Subcutaneous abdominal adipose tissue (tissue), 5 donors: ENCODE results near the gene F2R.
"Not testable (repeated sequence)": the region's sequence is repeated elsewhere in the genome, so short reads cannot be mapped to it uniquely, and the experiment has no call there.

Experiments used
- H3K27ac ChIP-seq: one replicate; pipeline ENCODE4 v1.7.0; 2013; ENCODE audit warnings: low read depth, mild to moderate bottlenecking, inconsistent platforms, low read length, moderate library complexity
- H3K27me3 ChIP-seq, 5 donors: one replicate each; pipeline ENCODE4 v1.7.0; 2013; ENCODE audit warnings: low read length in 5 of 5, inconsistent platforms in 1 of 5; ENCODE audit not compliant: control insufficient read depth in 5 of 5, insufficient read depth in 4 of 5
- H3K36me3 ChIP-seq, 5 donors: one replicate each; pipeline ENCODE4 v1.7.0; 2013; ENCODE audit warnings: low read length in 5 of 5; ENCODE audit not compliant: control insufficient read depth in 5 of 5, insufficient read depth in 5 of 5
- H3K4me1 ChIP-seq, 5 donors: one replicate each; pipeline ENCODE4 v1.7.0; 2013; ENCODE audit warnings: low read length in 5 of 5, mild to moderate bottlenecking in 3 of 5, moderate library complexity in 1 of 5; ENCODE audit not compliant: control insufficient read depth in 5 of 5, insufficient read depth in 5 of 5
- H3K4me3 ChIP-seq, 5 donors: one replicate each; pipeline ENCODE4 v1.7.0; 2013; ENCODE audit warnings: low read length in 5 of 5, low read depth in 1 of 5
- H3K9ac ChIP-seq, 5 donors: one replicate each; pipeline ENCODE4 v1.7.0; 2013; ENCODE audit warnings: low read length in 5 of 5, mild to moderate bottlenecking in 4 of 5, moderate library complexity in 3 of 5
- H3K9me3 ChIP-seq, 5 donors: one replicate each; pipeline ENCODE4 v1.7.0; 2013; ENCODE audit warnings: low read length in 5 of 5; ENCODE audit not compliant: control insufficient read depth in 5 of 5
- donor health status: healthy.
- donor health status: healthy.
- donor health status: healthy.
- donor health status: healthy.
- donor health status: healthy.

Gene F2R

GRCh38 chr5:76765249-76765648 is 49.3 kb downstream of the F2R start:
- H3K27me3 ChIP-seq: no peaks in the 10 kb centered on the region
- no peaks in the 10 kb centered on the region for H3K4me1 ChIP-seq
- no peak overlapping the region for H3K4me3 ChIP-seq
- no peaks in the 10 kb centered on the region for H3K36me3 ChIP-seq
- H3K27ac ChIP-seq: no peak overlapping the region
- H3K9me3 ChIP-seq: peaks cover 0 to 8% (median 5%) of the 10 kb centered on the region in 5 donors
- H3K9ac ChIP-seq: no peak overlapping the region

- Histone ChIP-seq H3K4me1 (no peaks in the 10 kb centered on the region), H3K27me3 (no peaks in the 10 kb centered on the region), H3K36me3 (no peaks in the 10 kb centered on the region), H3K9me3 (peaks cover 0 to 8% (median 5%) of the 10 kb centered on the region in 5 donors), H3K27ac (no peak overlapping the region), H3K9ac (no peak overlapping the region), H3K4me3 (no peak overlapping the region)
Observed at GRCh38 chr5:76766746-76767145, 50.8 kb downstream of the F2R start.

GRCh38 chr5:76771041-76771440 is 55.1 kb downstream of the F2R start:
- H3K27ac ChIP-seq, H3K9ac ChIP-seq, H3K4me1 ChIP-seq, H3K27me3 ChIP-seq, H3K4me3 ChIP-seq, H3K36me3 ChIP-seq, H3K9me3 ChIP-seq: not testable (repeated sequence)

GRCh38 chr5:76771705-76772405 is 55.9 kb downstream of the F2R start:
- Histone ChIP-seq H3K4me1 (peaks cover 0 to 3% (median 0%) of the 10 kb centered on the region in 5 donors), H3K27me3 (no peaks in the 10 kb centered on the region), H3K9me3 (no peaks in the 10 kb centered on the region), H3K36me3 (no peaks in the 10 kb centered on the region), H3K4me3 (no peak overlapping the region), H3K9ac (no peak overlapping the region), H3K27ac (no peak overlapping the region)

- Histone ChIP-seq H3K9me3 (no peaks in the 10 kb centered on the region), H3K27me3 (no peaks in the 10 kb centered on the region), H3K4me3 (no peak overlapping the region), H3K27ac (no peak overlapping the region), H3K9ac (no peak overlapping the region), H3K4me1 (peaks cover 0 to 3% (median 0%) of the 10 kb centered on the region in 5 donors), H3K36me3 (no peaks in the 10 kb centered on the region)
Observed at GRCh38 chr5:76775921-76776320, 60.0 kb downstream of the F2R start.

- Histone ChIP-seq H3K27me3 (no peaks in the 10 kb centered on the region), H3K36me3 (no peaks in the 10 kb centered on the region), H3K9ac (no peak overlapping the region), H3K27ac (no peak overlapping the region), H3K9me3 (no peaks in the 10 kb centered on the region), H3K4me1 (peaks cover 0 to 3% (median 0%) of the 10 kb centered on the region in 5 donors), H3K4me3 (no peak overlapping the region)
Observed at GRCh38 chr5:76776391-76776790, 60.5 kb downstream of the F2R start.

- not testable (repeated sequence) for H3K4me1 ChIP-seq, H3K9me3 ChIP-seq, H3K27ac ChIP-seq, H3K36me3 ChIP-seq, H3K4me3 ChIP-seq, H3K27me3 ChIP-seq, H3K9ac ChIP-seq
Observed at GRCh38 chr5:76780616-76781015, 64.7 kb downstream of the F2R start.

GRCh38 chr5:76781775-76782174 is 65.8 kb downstream of the F2R start:
- Histone ChIP-seq H3K27me3 (no peaks in the 10 kb centered on the region), H3K4me1 (no peaks in the 10 kb centered on the region), H3K36me3 (no peaks in the 10 kb centered on the region), H3K9me3 (no peaks in the 10 kb centered on the region), H3K4me3 (no peak overlapping the region), H3K27ac (no peak overlapping the region), H3K9ac (no peak overlapping the region)

GRCh38 chr5:76782444-76782843 is 66.5 kb downstream of the F2R start:
- H3K9me3 ChIP-seq: no peaks in the 10 kb centered on the region
- H3K4me1 ChIP-seq: peaks cover 2 to 6% (median 6%) of the 10 kb centered on the region in 5 donors
- no peaks in the 10 kb centered on the region for H3K36me3 ChIP-seq
- no peaks in the 10 kb centered on the region for H3K27me3 ChIP-seq
- H3K4me3 ChIP-seq: no peak overlapping the region
- no peak overlapping the region for H3K27ac ChIP-seq
- H3K9ac ChIP-seq: no peak overlapping the region
